ENCODE data around the gene PTPRN2. TPM values are rescaled to one million over a fixed set of nuclear protein-coding genes. Genes with fewer than 3 reads are reported as not detected.

The PTPRN2 gene
- total and polyA plus RNA-seq, 2 of the 8 experiments (the other 6 are each of a cell fraction or from before 2014, with no cell fraction given), result 2.6 to 4.5 TPM

GRCh38 chr7:158371856-158372255 lies 215.8 kb downstream of the PTPRN2 start:
- Histone ChIP-seq H2BK12ac (ENCODE audit: low read depth, low read length) (no peak overlapping the region), H4K8ac (ENCODE audit: extremely low read depth, insufficient read depth, low read length) (no peak overlapping the region), H3K9me3 (ENCODE audit: insufficient read depth in 2 of 2, low read depth in 1 of 2, low read length in 1 of 2) (peaks cover 2 to 11% of the 10 kb centered on the region in 2 experiments; a peak in 2 of 4 replicates), H3K4me3 (ENCODE audit: extremely low read depth in 1 of 4, insufficient read depth in 2 of 4, low read depth in 3 of 4, low read length in 4 of 4) (no peak overlapping the region), H3K36me3 (ENCODE audit: control insufficient read depth in 2 of 4, insufficient read depth in 4 of 4, low read length in 3 of 4) (no peaks in the 10 kb centered on the region), H3K56ac (replicated peaks; ENCODE audit: insufficient read length, low read depth, low read length) (no peak overlapping the region), H3K14ac (ENCODE audit: insufficient read length) (no peak overlapping the region), H3K79me1 (ENCODE audit: low read depth, low read length) (no peaks in the 10 kb centered on the region), H4K20me1 (replicated peaks in 1 of 2; ENCODE audit: control insufficient read depth in 1 of 2, insufficient read depth in 2 of 2, low read length in 2 of 2) (no peaks in the 10 kb centered on the region), H4K5ac (ENCODE audit: insufficient read length, low read depth, low read length) (no peak overlapping the region), H3K79me2 (ENCODE audit: control insufficient read depth in 1 of 2, insufficient read depth in 2 of 2, low read length in 2 of 2) (no peaks in the 10 kb centered on the region), H3K18ac (ENCODE audit: extremely low read depth, low read length) (no peak overlapping the region), H2AFZ (ENCODE audit: low read length) (no peak overlapping the region), H3K27me3 (replicated peaks in 1 of 4; ENCODE audit: control insufficient read depth in 3 of 4, extremely low read depth in 1 of 4, insufficient read depth in 3 of 4, low read length in 3 of 4) (no peaks in the 10 kb centered on the region), H2BK15ac (ENCODE audit: low read length) (no peak overlapping the region), H3K4ac (replicated peaks; ENCODE audit: insufficient read length, low read depth, low read length) (no peak overlapping the region), H3K9ac (replicated peaks in 1 of 4; ENCODE audit: extremely low read depth in 1 of 4, low read depth in 3 of 4, low read length in 3 of 4) (no peak overlapping the region), H3K23me2 (ENCODE audit: low read depth, low read length) (no peaks in the 10 kb centered on the region), H3K4me1 (replicated peaks in 1 of 4; ENCODE audit: control insufficient read depth in 3 of 4, insufficient read depth in 4 of 4, low read length in 3 of 4) (no peaks in the 10 kb centered on the region), H2BK5ac (ENCODE audit: low read depth, low read length) (no peak overlapping the region), H4K91ac (replicated peaks; ENCODE audit: insufficient read length, low read length) (no peak overlapping the region), H3K27ac (ENCODE audit: low read depth, low read length) (no peak overlapping the region), H2BK20ac (ENCODE audit: low read length) (no peak overlapping the region), H2BK120ac (replicated peaks; ENCODE audit: low read depth, low read length) (no peak overlapping the region), H3K4me2 (ENCODE audit: insufficient read depth in 1 of 2, low read depth in 2 of 2, low read length in 2 of 2) (no peak overlapping the region), H2AK5ac (ENCODE audit: low read depth, low read length) (no peak overlapping the region), H3K23ac (ENCODE audit: insufficient read length) (no peak overlapping the region)
- CTCF ChIA-PET (ENCODE audit: partially characterized antibody), result interaction anchor here (0.6 to 1.1 kb wide), 2 partner anchors 17 to 258 kb away, joined by 3 to 5 read pairs; no protein-coding TSS in a partner anchor
- WGBS, 2 experiments (ENCODE audit: extremely low coverage in 1 of 2, insufficient coverage in 1 of 2, insufficient read length in 1 of 2, insufficient replicate concordance in 2 of 2, low coverage in 1 of 2, low lambda C conversion rate in 2 of 2, missing lambda C conversion rate in 1 of 2), result 100% methylated on average over 10 of the region's 17 CpGs; no CpG with 5 or more reads in 1 of the 2 experiments
- DNase-seq (ENCODE audit: low read depth in 1 of 2, low spot score in 2 of 2), result no peak
- no peak for FAIRE-seq
- POLR2A ChIA-PET (ENCODE audit: partially characterized antibody), result no interaction called here
- TF ChIP-seq ZNF274 (IDR thresholded peaks at IDR 0.05; ENCODE audit: borderline replicate concordance, extremely low read depth, low read length) (no peak), HDAC6 (IDR thresholded peaks at IDR 0.05; ENCODE audit: low read depth, low read length) (no peak), CTBP2 (IDR thresholded peaks at IDR 0.05; ENCODE audit: borderline replicate concordance, insufficient read depth, insufficient read length, low read length) (no peak)

Data from H1 (cell line).